K562 (cell line): ENCODE data around the gene CHMP2A. TPM values are rescaled to one million over a fixed set of nuclear protein-coding genes. Genes with fewer than 3 reads are reported as not detected.
A peak's percentile ranks its signal among the peaks of the same experiment; 100 is the strongest.

ENCODE experiments used
- C11orf30 ChIP-seq: fragments of 450-650 bp; IDR thresholded peaks from 2 replicates; pipeline ENCODE4 v1.6.1; 2016; ENCODE audit warnings: low read depth, mild to moderate bottlenecking
- ELF2 ChIP-seq: fragments of 250-450 bp; sonication (Bioruptor Pico); IDR thresholded peaks from 2 replicates; pipeline ENCODE4 v1.5.0; 2021; ENCODE audit warnings: mild to moderate bottlenecking
- FOXJ2 ChIP-seq: fragments of 200-800 bp; sonication (Bioruptor generic); IDR thresholded peaks from 2 replicates; pipeline ENCODE4 v1.6.1; 2016; ENCODE audit warnings: missing genetic modification characterization, missing compliant biosample characterization
- HLTF ChIP-seq: fragments of 450-650 bp; IDR thresholded peaks from 2 replicates; pipeline ENCODE4 v1.6.1; 2016
- MED1 ChIP-seq: sonication (generic); formaldehyde crosslinking; IDR thresholded peaks from 2 replicates; pipeline ENCODE4 v1.8.1; 2023; ENCODE audit warnings: missing genetic modification reagents, borderline replicate concordance
- MYBL2 ChIP-seq, 2 experiments: fragments of 450-650 bp in 1 of 2; sonication (generic) in 1 of 2; formaldehyde crosslinking in 1 of 2; IDR thresholded peaks; 2 replicates each; pipeline versions ENCODE4 v1.6.1 to v1.8.1; 2017 to 2022; ENCODE audit warnings: borderline replicate concordance in 1 of 2, inconsistent platforms in 1 of 2, low read depth in 1 of 2, mild to moderate bottlenecking in 1 of 2, missing genetic modification reagents in 1 of 2, moderate library complexity in 1 of 2
- PHB2 ChIP-seq: fragments of 450-650 bp; IDR thresholded peaks from 2 replicates; pipeline ENCODE4 v1.6.1; 2017; ENCODE audit warnings: low read depth
- PURB ChIP-seq: sonication (generic); formaldehyde crosslinking; IDR thresholded peaks from 2 replicates; pipeline ENCODE4 v1.9.0; 2021; ENCODE audit warnings: low read depth, mild to moderate bottlenecking, missing genetic modification reagents
- RFX1 ChIP-seq: fragments of 450-650 bp; IDR thresholded peaks from 2 replicates; pipeline ENCODE4 v1.6.1; 2016; ENCODE audit warnings: mild to moderate bottlenecking, moderate library complexity
- SP1 ChIP-seq: sonication (generic); formaldehyde crosslinking; IDR thresholded peaks from 2 replicates; pipeline ENCODE4 v1.8.1; 2022; ENCODE audit warnings: mild to moderate bottlenecking, missing genetic modification reagents
- ZNF121 ChIP-seq: sonication (generic); formaldehyde crosslinking; conservative IDR thresholded peaks from 2 replicates; pipeline ENCODE4 v1.8.0; 2022; ENCODE audit warnings: missing genetic modification reagents
- ZNF253 ChIP-seq: fragments of 250-450 bp; sonication (Bioruptor Pico); conservative IDR thresholded peaks from 2 replicates; pipeline ENCODE4 v1.6.1; 2021; ENCODE audit warnings: mild to moderate bottlenecking
- ZNF274 ChIP-seq: IDR thresholded peaks from 2 replicates; pipeline ENCODE4 v1.6.1; 2011; ENCODE audit warnings: low read depth, mild to moderate bottlenecking, low read length, moderate library complexity, borderline replicate concordance
- ZNF57 ChIP-seq: fragments of 450-650 bp; formaldehyde crosslinking; IDR thresholded peaks from 2 replicates; pipeline ENCODE4 v1.4.0; 2020; ENCODE audit warnings: mild to moderate bottlenecking, moderate library complexity
- ZNF586 ChIP-seq: fragments of 450-650 bp; formaldehyde crosslinking; conservative IDR thresholded peaks from 2 replicates; pipeline ENCODE4 v1.4.0; 2020; ENCODE audit warnings: mild to moderate bottlenecking, moderate library complexity
- polyA plus RNA-seq, 8 experiments: library from polyadenylated mRNA; depleted of rRNA in 4 of 8; stranded (reverse) in 5 of 8; unstranded in 3 of 8; fragments of >200 nt; fragmentation: Nextera tagmentation in 2 of 8; fragmentation: Illumina TruSeq in 1 of 8; extraction: Ambion mirVana in 2 of 8; extraction: Trizol in 1 of 8; gene quantifications; 2 replicates each; pipeline versions ENCODE4 v1.2.1 to v1.2.3, GENCODE V29; 2011 to 2014; ENCODE audit warnings: inconsistent platforms in 1 of 8, missing spikeins in 1 of 8
- total RNA-seq, 7 experiments: library from RNA; depleted of rRNA in 6 of 7; stranded (reverse); fragments of >200 nt in 6 of 7; fragmentation: Illumina TruSeq in 2 of 7; extraction: Trizol in 2 of 7; gene quantifications; 2 replicates each; pipeline versions ENCODE4 v1.2.1 to v1.2.3, GENCODE V29; 2011 to 2021; ENCODE audit warnings: low replicate concordance in 1 of 7
- TF ChIP-seq, protein P1 (sequence below): fragments of 450-650 bp; IDR thresholded peaks from 2 replicates; pipeline ENCODE4 v1.6.1; 2017; ENCODE audit warnings: antibody characterized with exemption
- TF ChIP-seq, protein P2 (sequence below): fragments of 450-650 bp; formaldehyde crosslinking; IDR thresholded peaks from 2 replicates; pipeline ENCODE4 v1.4.0; 2020; ENCODE audit warnings: mild to moderate bottlenecking
- TF ChIP-seq, protein P3 (sequence below): fragments of 450-650 bp; IDR thresholded peaks from one replicate; pipeline ENCODE4 v1.6.1; 2018; ENCODE audit warnings: mild to moderate bottlenecking, moderate library complexity; ENCODE audit not compliant: partially characterized antibody
- TF ChIP-seq, protein P4 (sequence below): sonication (generic); formaldehyde crosslinking; IDR thresholded peaks from 2 replicates; pipeline ENCODE4 v1.8.0; 2022; ENCODE audit warnings: missing genetic modification reagents, mild to moderate bottlenecking, moderate library complexity, borderline replicate concordance
- TF ChIP-seq, protein P5 (sequence below), 2 experiments: fragments of 200-800 bp in 1 of 2; sonication (Bioruptor generic) in 1 of 2; sonication (generic) in 1 of 2; formaldehyde crosslinking in 1 of 2; IDR thresholded peaks in 1 of 2; conservative IDR thresholded peaks in 1 of 2; 2 replicates each; pipeline versions ENCODE4 v1.5.0 to v1.6.1; 2016 to 2020; ENCODE audit warnings: missing compliant biosample characterization in 1 of 2, missing genetic modification characterization in 1 of 2, missing genetic modification reagents in 1 of 2

CHMP2A gene
- total and polyA plus RNA-seq, 9 of the 15 experiments (the other 6 are each of a cell fraction or from before 2014, with no cell fraction given) = 57.6 to 159 (median 87.2) TPM

DNA sequence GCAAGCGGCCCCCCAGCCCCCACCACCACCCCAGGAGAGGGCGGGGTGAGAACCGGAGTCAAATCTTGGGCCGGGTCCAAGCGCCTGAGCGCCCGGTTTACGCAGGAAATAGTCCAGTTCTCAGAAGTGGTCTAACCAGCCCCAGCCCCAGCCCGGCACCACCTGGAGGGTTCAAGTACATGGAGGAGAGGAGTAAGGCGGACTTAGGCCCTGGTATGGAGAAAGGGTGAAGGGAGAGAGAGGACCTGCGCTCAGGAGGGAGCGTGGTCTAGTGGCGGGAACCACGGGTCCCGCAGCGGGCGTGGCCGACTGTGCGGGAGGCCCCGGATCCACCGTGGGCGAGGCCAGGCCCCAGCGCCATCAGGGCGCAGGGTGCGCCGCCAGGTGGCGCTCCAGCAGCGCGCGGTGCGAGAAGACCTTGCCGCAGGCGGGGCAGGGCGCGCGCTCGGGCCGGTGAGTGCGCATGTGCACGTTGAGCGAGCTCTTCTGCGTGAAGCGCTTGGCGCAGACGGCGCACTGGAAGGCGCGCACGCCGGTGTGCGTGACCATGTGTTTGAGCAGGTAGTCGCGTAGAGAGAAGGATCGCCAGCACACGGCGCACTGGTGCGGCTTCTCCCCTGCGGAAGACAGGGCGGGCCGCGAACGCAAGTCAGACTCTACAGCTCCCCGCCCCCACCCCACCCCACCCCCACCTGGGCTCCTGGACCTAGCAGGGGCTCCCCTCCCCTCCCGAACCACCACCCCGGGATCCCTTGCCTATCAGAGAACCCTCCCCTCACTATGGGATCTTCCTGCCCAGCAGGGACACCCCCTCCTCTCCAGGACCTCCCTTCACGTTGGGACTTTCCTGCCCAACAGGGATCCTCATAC is 41.0 kb downstream of the CHMP2A start (continued):
- TF ChIP-seq PURB (CRISPR knock-in tag) (no peak), HLTF (no peak), ZNF253 (CRISPR knock-in tag) (no peak), ZNF121 (CRISPR knock-in tag) (no peak), ZNF586 (CRISPR knock-in tag) (no peak), MED1 (CRISPR knock-in tag) (no peak), ELF2 (CRISPR knock-in tag) (no peak), PHB2 (no peak), SP1 (CRISPR knock-in tag) (peak; percentile 60), MYBL2 (IDR thresholded peaks at IDR 0.05; ENCODE audit: low read depth) (no peak), MYBL2 (CRISPR knock-in tag; IDR thresholded peaks at IDR 0.05; ENCODE audit: borderline replicate concordance) (no peak), ZNF57 (CRISPR knock-in tag) (no peak), ZNF274 (no peak), C11orf30 (no peak), RFX1 (no peak), FOXJ2 (no peak)
- TF ChIP-seq, protein P1, sequence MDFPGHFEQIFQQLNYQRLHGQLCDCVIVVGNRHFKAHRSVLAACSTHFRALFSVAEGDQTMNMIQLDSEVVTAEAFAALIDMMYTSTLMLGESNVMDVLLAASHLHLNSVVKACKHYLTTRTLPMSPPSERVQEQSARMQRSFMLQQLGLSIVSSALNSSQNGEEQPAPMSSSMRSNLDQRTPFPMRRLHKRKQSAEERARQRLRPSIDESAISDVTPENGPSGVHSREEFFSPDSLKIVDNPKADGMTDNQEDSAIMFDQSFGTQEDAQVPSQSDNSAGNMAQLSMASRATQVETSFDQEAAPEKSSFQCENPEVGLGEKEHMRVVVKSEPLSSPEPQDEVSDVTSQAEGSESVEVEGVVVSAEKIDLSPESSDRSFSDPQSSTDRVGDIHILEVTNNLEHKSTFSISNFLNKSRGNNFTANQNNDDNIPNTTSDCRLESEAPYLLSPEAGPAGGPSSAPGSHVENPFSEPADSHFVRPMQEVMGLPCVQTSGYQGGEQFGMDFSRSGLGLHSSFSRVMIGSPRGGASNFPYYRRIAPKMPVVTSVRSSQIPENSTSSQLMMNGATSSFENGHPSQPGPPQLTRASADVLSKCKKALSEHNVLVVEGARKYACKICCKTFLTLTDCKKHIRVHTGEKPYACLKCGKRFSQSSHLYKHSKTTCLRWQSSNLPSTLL = no peak
- TF ChIP-seq, protein P2, sequence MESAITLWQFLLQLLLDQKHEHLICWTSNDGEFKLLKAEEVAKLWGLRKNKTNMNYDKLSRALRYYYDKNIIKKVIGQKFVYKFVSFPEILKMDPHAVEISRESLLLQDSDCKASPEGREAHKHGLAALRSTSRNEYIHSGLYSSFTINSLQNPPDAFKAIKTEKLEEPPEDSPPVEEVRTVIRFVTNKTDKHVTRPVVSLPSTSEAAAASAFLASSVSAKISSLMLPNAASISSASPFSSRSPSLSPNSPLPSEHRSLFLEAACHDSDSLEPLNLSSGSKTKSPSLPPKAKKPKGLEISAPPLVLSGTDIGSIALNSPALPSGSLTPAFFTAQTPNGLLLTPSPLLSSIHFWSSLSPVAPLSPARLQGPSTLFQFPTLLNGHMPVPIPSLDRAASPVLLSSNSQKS (CRISPR knock-in tag) = no peak
- TF ChIP-seq, protein P3, sequence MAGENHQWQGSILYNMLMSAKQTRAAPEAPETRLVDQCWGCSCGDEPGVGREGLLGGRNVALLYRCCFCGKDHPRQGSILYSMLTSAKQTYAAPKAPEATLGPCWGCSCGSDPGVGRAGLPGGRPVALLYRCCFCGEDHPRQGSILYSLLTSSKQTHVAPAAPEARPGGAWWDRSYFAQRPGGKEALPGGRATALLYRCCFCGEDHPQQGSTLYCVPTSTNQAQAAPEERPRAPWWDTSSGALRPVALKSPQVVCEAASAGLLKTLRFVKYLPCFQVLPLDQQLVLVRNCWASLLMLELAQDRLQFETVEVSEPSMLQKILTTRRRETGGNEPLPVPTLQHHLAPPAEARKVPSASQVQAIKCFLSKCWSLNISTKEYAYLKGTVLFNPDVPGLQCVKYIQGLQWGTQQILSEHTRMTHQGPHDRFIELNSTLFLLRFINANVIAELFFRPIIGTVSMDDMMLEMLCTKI = no peak
- TF ChIP-seq, protein P4, sequence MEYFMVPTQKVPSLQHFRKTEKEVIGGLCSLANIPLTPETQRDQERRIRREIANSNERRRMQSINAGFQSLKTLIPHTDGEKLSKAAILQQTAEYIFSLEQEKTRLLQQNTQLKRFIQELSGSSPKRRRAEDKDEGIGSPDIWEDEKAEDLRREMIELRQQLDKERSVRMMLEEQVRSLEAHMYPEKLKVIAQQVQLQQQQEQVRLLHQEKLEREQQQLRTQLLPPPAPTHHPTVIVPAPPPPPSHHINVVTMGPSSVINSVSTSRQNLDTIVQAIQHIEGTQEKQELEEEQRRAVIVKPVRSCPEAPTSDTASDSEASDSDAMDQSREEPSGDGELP (CRISPR knock-in tag) = peak; percentile 69
- TF ChIP-seq, protein P5, sequence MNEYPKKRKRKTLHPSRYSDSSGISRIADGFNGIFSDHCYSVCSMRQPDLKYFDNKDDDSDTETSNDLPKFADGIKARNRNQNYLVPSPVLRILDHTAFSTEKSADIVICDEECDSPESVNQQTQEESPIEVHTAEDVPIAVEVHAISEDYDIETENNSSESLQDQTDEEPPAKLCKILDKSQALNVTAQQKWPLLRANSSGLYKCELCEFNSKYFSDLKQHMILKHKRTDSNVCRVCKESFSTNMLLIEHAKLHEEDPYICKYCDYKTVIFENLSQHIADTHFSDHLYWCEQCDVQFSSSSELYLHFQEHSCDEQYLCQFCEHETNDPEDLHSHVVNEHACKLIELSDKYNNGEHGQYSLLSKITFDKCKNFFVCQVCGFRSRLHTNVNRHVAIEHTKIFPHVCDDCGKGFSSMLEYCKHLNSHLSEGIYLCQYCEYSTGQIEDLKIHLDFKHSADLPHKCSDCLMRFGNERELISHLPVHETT (CRISPR knock-in tag; conservative IDR thresholded peaks at IDR 0.05 in 1 of 2, IDR thresholded peaks at IDR 0.05 in 1 of 2) = no peak
